Measurements from ENCODE around the gene BBC3. TPM values are rescaled to one million over a fixed set of nuclear protein-coding genes. Genes with fewer than 3 reads are reported as not detected.

Gene BBC3
- polyA plus RNA-seq, 1 donor (not counting 4 experiments of a cell fraction or from before 2014, with no cell fraction given): 1.1 TPM

GRCh38 chr19:47268028-47268427 is 37.0 kb upstream of the BBC3 start:
- Histone ChIP-seq H3K4me1 (ENCODE audit: control insufficient read depth, extremely low read depth, insufficient read depth, low read length) (peaks cover 8% of the 10 kb centered on the region), H3K27me3 (ENCODE audit: control insufficient read depth, extremely low read depth, insufficient read depth, low read length) (no peaks in the 10 kb centered on the region), H3K4me2 (ENCODE audit: control insufficient read depth, extremely low read depth, insufficient read depth, low read depth, low read length) (no peak overlapping the region), H3K4me3 (ENCODE audit: control insufficient read depth in 2 of 3, extremely low read depth in 1 of 3, insufficient read depth in 2 of 3, low read depth in 1 of 3, low read length in 3 of 3) (no peak overlapping the region), H2AFZ (ENCODE audit: control insufficient read depth, low read length) (no peak overlapping the region), H3K9me3 (ENCODE audit: control insufficient read depth, low read depth, low read length) (no peaks in the 10 kb centered on the region), H3K27ac (ENCODE audit: control insufficient read depth, insufficient read depth, low read length) (no peak overlapping the region), H3K79me2 (ENCODE audit: control insufficient read depth, insufficient read depth, low read length) (no peaks in the 10 kb centered on the region), H3K36me3 (ENCODE audit: control insufficient read depth in 2 of 2, extremely low read depth in 1 of 2, insufficient read depth in 2 of 2, low read length in 2 of 2) (peaks cover 12 to 15% of the 10 kb centered on the region in 2 experiments), H3K9me1 (ENCODE audit: control insufficient read depth, extremely low read depth, insufficient read depth, low read length) (no peaks in the 10 kb centered on the region), H4K20me1 (ENCODE audit: control insufficient read depth, extremely low read depth, insufficient read depth, low read length) (peaks cover 3% of the 10 kb centered on the region), H3K9ac (ENCODE audit: control insufficient read depth, extremely low read depth, insufficient read depth, low read length) (no peak overlapping the region)
- TF ChIP-seq EZH2 (IDR thresholded peaks at IDR 0.05; ENCODE audit: low read length) (no peak), CTCF (optimal IDR thresholded peaks at IDR 0.05 in 1 of 3, IDR thresholded peaks at IDR 0.05 in 1 of 3, conservative IDR thresholded peaks at IDR 0.05 in 1 of 3; ENCODE audit: extremely low read depth in 1 of 3, insufficient read depth in 2 of 3, low read length in 3 of 3) (no peak)
- FAIRE-seq (no peak), DNase-seq (ENCODE audit: low read depth, low spot score) (no peak)
- dilution Hi-C loops (cut with MboI; ENCODE audit: extremely low pct_ligation_motif_present, low sequenced_read_pairs): no loop called here

GRCh38 chr19:47267350-47267759 is 36.4 kb upstream of the BBC3 start:
- FAIRE-seq: no peak
- dilution Hi-C loops (cut with MboI; ENCODE audit: extremely low pct_ligation_motif_present, low sequenced_read_pairs): no loop called here

More at GRCh38 chr19:47267350-47267759, 36.4 kb upstream of the BBC3 start:
- H3K36me3 ChIP-seq (ENCODE audit: control insufficient read depth in 2 of 2, extremely low read depth in 1 of 2, insufficient read depth in 2 of 2, low read length in 2 of 2): peaks cover 14 to 21% of the 10 kb centered on the region in 2 experiments
- no peak overlapping the region for H3K4me3 ChIP-seq (ENCODE audit: control insufficient read depth in 2 of 3, extremely low read depth in 1 of 3, insufficient read depth in 2 of 3, low read depth in 1 of 3, low read length in 3 of 3)
- no peaks in the 10 kb centered on the region for H3K9me3 ChIP-seq (ENCODE audit: control insufficient read depth, low read depth, low read length)
- H2AFZ ChIP-seq (ENCODE audit: control insufficient read depth, low read length): no peak overlapping the region
- no peak overlapping the region for H3K27ac ChIP-seq (ENCODE audit: control insufficient read depth, insufficient read depth, low read length)
- H3K27me3 ChIP-seq (ENCODE audit: control insufficient read depth, extremely low read depth, insufficient read depth, low read length): no peaks in the 10 kb centered on the region
- H3K9me1 ChIP-seq (ENCODE audit: control insufficient read depth, extremely low read depth, insufficient read depth, low read length): no peaks in the 10 kb centered on the region
- no peak for TF ChIP-seq CTCF (optimal IDR thresholded peaks at IDR 0.05 in 1 of 3, IDR thresholded peaks at IDR 0.05 in 1 of 3, conservative IDR thresholded peaks at IDR 0.05 in 1 of 3; ENCODE audit: extremely low read depth in 1 of 3, insufficient read depth in 2 of 3, low read length in 3 of 3)
- no peak for TF ChIP-seq EZH2 (IDR thresholded peaks at IDR 0.05; ENCODE audit: low read length)
- H3K9ac ChIP-seq (ENCODE audit: control insufficient read depth, extremely low read depth, insufficient read depth, low read length): no peak overlapping the region
- H3K4me1 ChIP-seq (ENCODE audit: control insufficient read depth, extremely low read depth, insufficient read depth, low read length): peaks cover 2% of the 10 kb centered on the region
- H4K20me1 ChIP-seq (ENCODE audit: control insufficient read depth, extremely low read depth, insufficient read depth, low read length): peaks cover 3% of the 10 kb centered on the region
- H3K79me2 ChIP-seq (ENCODE audit: control insufficient read depth, insufficient read depth, low read length): no peaks in the 10 kb centered on the region
- no peak for DNase-seq (ENCODE audit: low read depth, low spot score)
- no peak overlapping the region for H3K4me2 ChIP-seq (ENCODE audit: control insufficient read depth, extremely low read depth, insufficient read depth, low read depth, low read length)
